DND-41 (cell line): Measurements from ENCODE around the gene KRTAP4-12.
"Not testable (repeated sequence)": the region's sequence is repeated elsewhere in the genome, so short reads cannot be mapped to it uniquely, and the experiment has no call there.

Source experiments
- CTCF ChIP-seq: IDR thresholded peaks from 2 replicates; pipeline ENCODE4 v1.5.1; 2012; ENCODE audit warnings: borderline replicate concordance, low read length, moderate library complexity, mild to moderate bottlenecking; ENCODE audit not compliant: poor library complexity, severe bottlenecking; ENCODE audit errors: extremely low read depth
- EZH2 ChIP-seq: IDR thresholded peaks from 3 replicates; pipeline ENCODE4 v1.6.1; 2012; ENCODE audit warnings: borderline replicate concordance, low read depth, mild to moderate bottlenecking, moderate library complexity, low read length, inconsistent platforms; ENCODE audit not compliant: severe bottlenecking

- not testable (repeated sequence) for TF ChIP-seq CTCF, EZH2
Measured at GRCh38 chr17:41148971-41149651, 25.1 kb upstream of the KRTAP4-12 start.
